ENCODE results near the gene SPEM3. TPM values are rescaled to one million over a fixed set of nuclear protein-coding genes. Genes with fewer than 3 reads are reported as not detected.

Gene SPEM3
- total and polyA plus RNA-seq, 9 donors, result not detected

- DNase-seq, result no peak
- no peak overlapping the region for H3K27ac ChIP-seq
- WGBS, 3 donors, result 93 to 95% (median 94%) methylated on average over 30 to 33 of the region's 33 CpGs
- no peaks in the 10 kb centered on the region for H3K36me3 ChIP-seq
- H3K27me3 ChIP-seq, result no peaks in the 10 kb centered on the region
- intact Hi-C loops (cut with DNase I), result no loop called here
- no peaks in the 10 kb centered on the region for H3K4me1 ChIP-seq (ENCODE audit: insufficient read depth)
- TF ChIP-seq POLR2A (IDR thresholded peaks at IDR 0.05) (no peak), CTCF (IDR thresholded peaks at IDR 0.05) (no peak), EP300 (IDR thresholded peaks at IDR 0.05) (no peak)
- no peak overlapping the region for H3K4me3 ChIP-seq
- no peaks in the 10 kb centered on the region for H3K9me3 ChIP-seq
Observed at GRCh38 chr17:7426203-7426863, 2.3 kb upstream of the SPEM3 start.

GRCh38 chr17:7426896-7427489, 1.7 kb upstream of the SPEM3 start:
- Histone ChIP-seq H3K36me3 (no peaks in the 10 kb centered on the region), H3K27me3 (no peaks in the 10 kb centered on the region), H3K4me3 (no peak overlapping the region), H3K9me3 (no peaks in the 10 kb centered on the region), H3K27ac (no peak overlapping the region), H3K4me1 (ENCODE audit: insufficient read depth) (no peaks in the 10 kb centered on the region)
- intact Hi-C loops (cut with DNase I), result no loop called here
- WGBS, 3 donors, result 89 to 92% (median 91%) methylated on average over 26 to 29 of the region's 29 CpGs
- DNase-seq, result no peak
- TF ChIP-seq POLR2A (IDR thresholded peaks at IDR 0.05), result no peak
- TF ChIP-seq CTCF (IDR thresholded peaks at IDR 0.05), result no peak
- TF ChIP-seq EP300 (IDR thresholded peaks at IDR 0.05), result no peak

- H3K27ac ChIP-seq, result no peak overlapping the region
- TF ChIP-seq CTCF (IDR thresholded peaks at IDR 0.05), result no peak
- TF ChIP-seq EP300 (IDR thresholded peaks at IDR 0.05), result no peak
- no peak for TF ChIP-seq POLR2A (IDR thresholded peaks at IDR 0.05)
- H3K27me3 ChIP-seq, result no peaks in the 10 kb centered on the region
- H3K4me3 ChIP-seq, result no peak overlapping the region
- WGBS, 3 donors, result 79 to 88% (median 82%) methylated on average over 7 of the region's 7 CpGs
- no peaks in the 10 kb centered on the region for H3K4me1 ChIP-seq (ENCODE audit: insufficient read depth)
- intact Hi-C loops (cut with DNase I), result no loop called here
- no peaks in the 10 kb centered on the region for H3K36me3 ChIP-seq
- no peak for DNase-seq
- H3K9me3 ChIP-seq, result no peaks in the 10 kb centered on the region
Observed at GRCh38 chr17:7427549-7427948, 1.1 kb upstream of the SPEM3 start.

GRCh38 chr17:7429722-7430121, 1.1 kb downstream of the SPEM3 start:
- no peaks in the 10 kb centered on the region for H3K27me3 ChIP-seq
- H3K4me3 ChIP-seq, result no peak overlapping the region
- H3K4me1 ChIP-seq (ENCODE audit: insufficient read depth), result no peaks in the 10 kb centered on the region
- WGBS, 3 donors, result 89 to 90% (median 90%) methylated on average over 10 of the region's 10 CpGs
- H3K27ac ChIP-seq, result no peak overlapping the region
- no peak for DNase-seq
- H3K36me3 ChIP-seq, result no peaks in the 10 kb centered on the region
- H3K9me3 ChIP-seq, result no peaks in the 10 kb centered on the region
- TF ChIP-seq POLR2A (IDR thresholded peaks at IDR 0.05) (no peak), CTCF (IDR thresholded peaks at IDR 0.05) (no peak), EP300 (IDR thresholded peaks at IDR 0.05) (no peak)
- intact Hi-C loops (cut with DNase I), result loop anchor here in 2 of 4 donors (10.0 kb wide), 1 partner anchor 75 kb away; the partner anchor contains the start of genes KCTD11 (in 2 of the 2) and TMEM95 (in 2 of the 2)

Measured in ovary (tissue), 9 donors.